CD4-positive, alpha-beta T cell treated with Interleukin-6 for 4 hours (primary cell): ENCODE results near the gene KCNN3.
"Not testable (repeated sequence)": the region's sequence is repeated elsewhere in the genome, so short reads cannot be mapped to it uniquely, and the experiment has no call there.

ENCODE experiments used
- DNase-seq: peaks from one replicate; pipeline ENCODE4 v3.0.0-alpha.2; 2020; ENCODE audit warnings: mixed read lengths

KCNN3 gene

GRCh38 chr1:154686507-154686906, 183.6 kb downstream of the KCNN3 start:
- DNase-seq = no peak

DNA sequence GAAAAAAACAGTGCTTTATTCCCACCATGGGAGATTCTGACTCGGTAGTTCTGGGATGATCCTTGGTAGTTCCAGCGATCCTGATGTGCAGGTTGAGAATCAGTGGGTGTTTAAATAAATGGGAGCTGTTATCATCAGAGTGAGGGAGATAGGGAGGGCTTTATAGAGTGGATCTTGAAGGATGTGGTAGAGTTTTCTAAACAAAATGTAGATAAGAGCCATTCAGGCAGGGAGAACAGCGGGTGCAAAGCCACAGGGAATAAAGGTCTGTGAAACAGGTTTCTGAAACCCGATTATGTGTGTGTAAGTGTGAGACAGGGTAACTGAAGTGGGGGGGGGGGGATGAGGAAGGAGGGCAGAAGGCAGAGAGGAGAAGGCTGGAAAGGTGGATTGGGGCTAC, 186.3 kb downstream of the KCNN3 start:
- DNase-seq = no peak

- DNase-seq = no peak
Measured at GRCh38 chr1:154682254-154682653, 187.8 kb downstream of the KCNN3 start.

- not testable (repeated sequence) for DNase-seq
Measured at GRCh38 chr1:154677844-154678243, 192.2 kb downstream of the KCNN3 start.

DNA sequence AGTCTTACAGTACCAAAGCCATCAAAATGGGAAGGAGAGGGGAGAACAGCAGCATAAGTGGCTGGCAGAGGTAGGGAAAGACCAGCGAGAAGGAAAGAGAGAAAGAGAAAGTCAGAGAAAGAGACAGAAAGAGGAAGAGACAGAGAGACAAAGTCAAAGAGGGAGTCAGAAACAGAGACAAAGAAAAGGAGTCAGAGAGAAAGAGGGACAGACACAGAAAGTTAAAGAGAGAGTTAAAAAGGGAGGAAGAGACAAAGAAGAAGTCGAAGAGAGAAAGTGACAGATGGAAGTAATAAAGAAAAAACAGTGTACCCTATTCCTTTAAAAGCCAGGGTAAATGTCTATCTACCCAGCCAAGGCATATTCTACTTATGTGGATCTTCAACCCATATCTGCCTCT, 193.2 kb downstream of the KCNN3 start:
- not testable (repeated sequence) for DNase-seq

GRCh38 chr1:154674456-154674855, 195.6 kb downstream of the KCNN3 start:
- DNase-seq = not testable (repeated sequence)

DNA sequence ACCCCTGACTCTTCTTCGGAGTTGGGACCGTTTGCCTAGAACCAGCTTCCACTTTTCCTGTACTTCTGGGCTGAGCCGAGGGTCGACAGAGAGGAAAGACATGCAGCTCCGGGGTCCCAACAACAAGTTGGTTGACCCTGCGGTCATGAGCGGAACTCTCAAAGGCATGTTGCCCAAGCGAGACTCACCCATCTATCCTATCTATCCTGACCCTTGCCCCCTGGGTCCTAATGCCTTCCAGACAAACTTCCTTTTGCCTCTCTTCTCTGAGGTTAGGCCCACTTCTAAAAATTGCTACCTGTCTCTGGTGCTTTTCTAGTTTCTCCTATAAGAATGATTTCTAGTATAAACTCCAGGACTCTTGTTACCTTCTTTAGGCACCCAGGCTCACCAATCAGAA, 197.8 kb downstream of the KCNN3 start:
- not testable (repeated sequence) for DNase-seq

- not testable (repeated sequence) for DNase-seq
Measured at GRCh38 chr1:154671412-154671811, 198.7 kb downstream of the KCNN3 start.

DNA sequence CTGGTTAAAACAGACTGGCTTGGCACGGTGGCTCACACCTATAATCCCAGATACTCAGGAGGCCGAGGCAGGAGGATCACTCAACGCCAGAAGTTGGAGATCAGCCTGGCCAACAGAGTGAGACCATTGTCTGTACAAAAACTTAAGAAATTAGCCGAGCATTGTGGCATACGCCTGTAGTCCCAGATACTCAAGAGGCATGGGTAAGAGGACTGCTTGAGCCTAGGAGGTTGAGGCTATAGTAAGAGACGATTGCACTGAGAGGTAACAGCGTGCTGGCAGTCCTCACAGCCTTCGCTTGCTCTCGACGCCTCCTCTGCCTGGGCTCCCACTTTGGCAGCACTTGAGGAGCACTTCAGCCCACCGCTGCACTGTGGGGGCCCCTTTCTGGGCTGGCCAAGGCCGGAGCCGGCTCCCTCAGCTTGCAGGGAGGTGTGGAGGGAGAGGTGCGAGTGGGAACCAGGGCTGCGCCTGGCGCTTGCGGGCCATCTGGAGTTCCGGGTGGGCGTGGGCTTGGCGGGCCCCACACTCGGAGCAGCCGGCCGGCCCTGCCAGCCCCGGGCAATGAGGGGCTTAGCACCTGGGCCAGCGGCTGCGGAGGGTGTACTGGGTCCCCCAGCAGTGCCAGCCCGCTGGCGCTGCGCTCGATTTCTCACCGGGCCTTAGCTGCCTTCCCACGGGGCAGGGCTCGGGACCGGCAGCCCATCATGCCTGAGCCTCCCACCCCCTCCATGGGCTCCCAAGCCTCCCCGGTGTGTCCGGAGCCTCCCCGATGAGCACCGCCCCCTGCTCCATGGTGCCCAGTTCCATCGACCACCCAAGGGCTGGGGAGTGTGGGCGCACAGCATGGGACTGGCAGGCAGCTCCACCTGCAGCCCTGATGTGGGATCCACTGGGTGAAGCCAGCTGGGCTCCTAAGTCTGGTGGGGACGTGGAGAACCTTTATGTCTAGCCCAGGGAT, 199.5 kb downstream of the KCNN3 start:
- not testable (repeated sequence) for DNase-seq

- DNase-seq = peak; percentile 79
Measured at GRCh38 chr1:154669464-154670282, 200.4 kb downstream of the KCNN3 start.

- DNase-seq = no peak
Measured at GRCh38 chr1:154666051-154666790, 203.9 kb downstream of the KCNN3 start.

DNA sequence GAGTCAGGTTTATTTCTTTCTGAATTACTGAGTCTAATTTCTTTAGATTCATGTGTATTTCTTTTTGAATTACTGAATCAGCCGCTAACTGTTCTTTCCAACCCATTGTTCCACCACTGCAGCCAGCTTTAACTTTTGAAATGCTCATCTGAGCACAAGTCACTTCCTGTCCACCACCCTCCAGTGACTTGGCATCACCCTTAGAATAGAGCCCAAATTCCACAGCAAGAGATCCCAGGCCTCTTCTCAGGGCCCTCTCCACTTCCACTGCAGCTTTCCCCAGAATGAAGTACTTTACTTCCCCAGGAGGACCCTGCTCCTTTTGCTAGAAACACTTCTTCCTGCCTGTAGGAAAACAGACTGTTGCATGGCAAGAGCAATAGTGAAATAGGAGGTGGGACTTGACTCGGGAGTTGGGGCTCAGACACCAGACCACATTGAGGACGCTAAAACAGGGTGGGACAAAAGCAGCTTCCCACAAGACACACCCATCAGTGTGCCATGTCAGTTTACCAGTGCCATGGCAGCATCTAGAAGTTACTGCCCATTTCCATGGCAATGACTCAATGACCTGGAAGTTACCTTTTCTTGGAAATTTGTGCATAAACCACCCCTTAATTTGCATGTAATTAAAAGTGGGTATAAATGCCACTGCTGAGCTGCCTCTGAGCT, 205.6 kb downstream of the KCNN3 start:
- DNase-seq = no peak

GRCh38 chr1:154663471-154664060, 206.5 kb downstream of the KCNN3 start:
- DNase-seq = no peak

DNA sequence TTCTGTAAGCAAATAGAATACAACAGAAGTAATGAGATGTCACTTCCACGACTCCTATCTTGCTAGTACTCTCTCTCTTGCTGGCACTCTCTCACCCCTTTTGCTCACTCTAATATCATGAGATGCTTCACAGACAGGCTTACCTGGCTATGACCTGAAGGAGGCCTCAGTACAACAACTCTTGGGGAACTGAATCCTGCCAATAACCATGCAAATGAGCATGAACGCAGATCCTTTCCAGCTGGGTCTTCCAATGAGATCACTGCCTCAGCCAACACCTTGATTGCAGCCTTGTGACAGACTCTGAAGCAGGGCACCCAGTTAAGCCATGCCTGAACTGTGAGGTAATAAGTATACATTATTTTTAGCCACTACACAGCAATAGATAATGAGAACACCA, 209.0 kb downstream of the KCNN3 start:
- DNase-seq = no peak

DNA sequence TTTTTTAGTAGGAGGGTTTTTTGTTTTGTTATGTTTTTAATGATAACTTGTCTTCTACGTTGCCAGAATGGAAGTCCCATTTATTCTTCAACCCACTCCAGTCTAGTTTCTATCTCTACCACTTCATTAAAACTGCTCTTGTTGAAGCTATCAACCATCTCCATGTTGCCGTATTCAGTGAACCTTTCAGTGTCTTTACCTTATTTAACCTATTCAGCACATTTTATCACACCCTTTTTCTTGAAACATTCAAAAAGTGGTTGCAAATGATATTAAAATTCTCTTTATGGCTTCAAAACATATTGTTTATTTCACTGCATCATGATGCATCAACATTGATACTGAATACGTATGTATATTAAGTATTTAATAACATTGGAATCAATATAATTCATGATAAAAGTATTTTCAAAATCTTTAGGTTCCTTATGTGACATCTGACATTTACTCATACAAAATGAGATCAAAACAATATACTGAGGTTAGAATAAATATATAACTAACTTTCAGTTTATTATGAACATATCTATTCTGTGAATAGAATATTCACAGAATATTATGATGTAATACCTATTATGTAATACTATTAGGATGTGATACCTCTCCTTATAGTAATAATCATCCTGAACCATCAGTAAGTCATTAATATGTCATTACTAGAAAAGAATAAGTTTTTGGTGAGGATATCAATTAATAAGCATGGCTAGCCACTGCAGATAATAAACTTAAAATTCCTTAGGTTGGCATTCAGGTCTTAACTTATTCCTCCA, 210.1 kb downstream of the KCNN3 start:
- DNase-seq = no peak

DNA sequence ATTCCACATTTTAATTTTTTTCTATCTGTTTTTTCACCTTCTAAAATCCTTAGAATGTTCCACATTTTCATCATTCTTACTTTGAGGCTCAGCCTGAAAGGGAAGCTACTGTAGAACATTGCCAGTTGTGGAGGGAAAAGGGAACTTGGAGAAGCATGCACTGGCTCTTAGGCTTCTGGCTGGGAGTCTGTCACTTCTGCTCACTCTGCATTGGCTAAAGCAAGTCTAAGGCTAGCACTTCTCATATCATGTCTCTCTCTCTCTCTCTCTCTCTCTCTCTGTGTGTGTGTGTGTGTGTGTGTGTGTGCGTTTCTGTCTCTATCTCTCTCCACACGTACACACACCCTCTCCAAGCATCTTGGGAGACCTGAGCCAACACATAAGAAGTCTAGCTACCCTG, 212.5 kb downstream of the KCNN3 start:
- DNase-seq = no peak

DNA sequence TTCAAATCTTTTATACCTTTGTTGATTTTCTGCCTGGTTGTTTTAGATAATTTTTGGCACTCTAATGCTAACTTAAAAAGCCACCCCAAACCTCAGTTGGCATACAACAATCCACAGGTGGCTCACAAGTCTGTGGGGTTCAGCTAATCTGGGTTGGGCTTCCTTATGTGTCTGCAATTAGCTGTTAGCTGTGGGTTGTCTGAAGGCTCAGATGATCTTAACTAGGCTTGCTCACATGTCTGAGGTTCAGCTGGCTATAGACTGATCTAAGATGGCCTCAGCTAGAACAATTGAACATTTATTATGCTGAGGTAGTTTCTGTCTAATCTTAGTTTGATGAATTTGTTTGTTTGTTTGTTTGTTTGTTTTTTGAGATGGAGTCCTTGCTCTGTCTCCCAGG, 217.2 kb downstream of the KCNN3 start:
- no peak for DNase-seq
